NCI-H524 (cell line): ENCODE data around the gene ST6GALNAC5.
"Not testable (repeated sequence)": the region's sequence is repeated elsewhere in the genome, so short reads cannot be mapped to it uniquely, and the experiment has no call there.

Experiments
- DNase-seq, 2 experiments: peaks; one replicate each; lab custom pipeline; 2025; lab: John Stamatoyannopoulos, UW

Gene ST6GALNAC5

GRCh38 chr1:76868154-76868882 is 1.0 kb downstream of the ST6GALNAC5 start:
- DNase-seq, result peak; percentile 47 to 72

- no peak for DNase-seq
Measured at GRCh38 chr1:76868916-76869315, 1.6 kb downstream of the ST6GALNAC5 start.

- no peak for DNase-seq
Measured at GRCh38 chr1:76870037-76870436, 2.8 kb downstream of the ST6GALNAC5 start.

GRCh38 chr1:76871355-76871974 is 4.2 kb downstream of the ST6GALNAC5 start:
- DNase-seq, result no peak

- no peak for DNase-seq
Measured at GRCh38 chr1:76872944-76873343, 5.7 kb downstream of the ST6GALNAC5 start.

- DNase-seq, result no peak
Measured at GRCh38 chr1:76876655-76877395, 9.5 kb downstream of the ST6GALNAC5 start.

GRCh38 chr1:76879014-76879413 is 11.7 kb downstream of the ST6GALNAC5 start:
- DNase-seq, result not testable (repeated sequence)

- no peak for DNase-seq
Measured at GRCh38 chr1:76881762-76882161, 14.5 kb downstream of the ST6GALNAC5 start.

- no peak for DNase-seq
Measured at GRCh38 chr1:76891931-76892622, 24.8 kb downstream of the ST6GALNAC5 start.

GRCh38 chr1:76892675-76893074 is 25.4 kb downstream of the ST6GALNAC5 start:
- no peak for DNase-seq

GRCh38 chr1:76901158-76901767 is 34.0 kb downstream of the ST6GALNAC5 start:
- DNase-seq, result peak; percentile 15 to 67

GRCh38 chr1:76905876-76906595 is 38.8 kb downstream of the ST6GALNAC5 start:
- no peak for DNase-seq

GRCh38 chr1:76909311-76909710 is 42.0 kb downstream of the ST6GALNAC5 start:
- DNase-seq, result no peak

GRCh38 chr1:76919085-76919484 is 51.8 kb downstream of the ST6GALNAC5 start:
- DNase-seq, result no peak

- no peak for DNase-seq
Measured at GRCh38 chr1:76921590-76921989, 54.3 kb downstream of the ST6GALNAC5 start.

GRCh38 chr1:76925825-76926224 is 58.5 kb downstream of the ST6GALNAC5 start:
- DNase-seq, result no peak

- no peak for DNase-seq
Measured at GRCh38 chr1:76928522-76928921, 61.2 kb downstream of the ST6GALNAC5 start.

- no peak for DNase-seq
Measured at GRCh38 chr1:76929136-76929535, 61.9 kb downstream of the ST6GALNAC5 start.

GRCh38 chr1:76933847-76934815 is 66.9 kb downstream of the ST6GALNAC5 start:
- DNase-seq, result no peak

GRCh38 chr1:76938304-76938703 is 71.0 kb downstream of the ST6GALNAC5 start:
- DNase-seq, result no peak
